Stromal cell of bone marrow (primary cell): ENCODE measurements around the gene PACSIN1.
"Not testable (repeated sequence)": the region's sequence is repeated elsewhere in the genome, so short reads cannot be mapped to it uniquely, and the experiment has no call there.

Experiments
- DNase-seq: peaks from one replicate; pipeline ENCODE4 v3.0.0-alpha.2; 2012; ENCODE audit warnings: low read depth

Gene PACSIN1

GRCh38 chr6:34485321-34486060 is 19.6 kb downstream of the PACSIN1 start:
- DNase-seq, result no peak

GRCh38 chr6:34486106-34486740 is 20.3 kb downstream of the PACSIN1 start:
- no peak for DNase-seq

GRCh38 chr6:34486886-34487285 is 21.0 kb downstream of the PACSIN1 start:
- not testable (repeated sequence) for DNase-seq

DNA sequence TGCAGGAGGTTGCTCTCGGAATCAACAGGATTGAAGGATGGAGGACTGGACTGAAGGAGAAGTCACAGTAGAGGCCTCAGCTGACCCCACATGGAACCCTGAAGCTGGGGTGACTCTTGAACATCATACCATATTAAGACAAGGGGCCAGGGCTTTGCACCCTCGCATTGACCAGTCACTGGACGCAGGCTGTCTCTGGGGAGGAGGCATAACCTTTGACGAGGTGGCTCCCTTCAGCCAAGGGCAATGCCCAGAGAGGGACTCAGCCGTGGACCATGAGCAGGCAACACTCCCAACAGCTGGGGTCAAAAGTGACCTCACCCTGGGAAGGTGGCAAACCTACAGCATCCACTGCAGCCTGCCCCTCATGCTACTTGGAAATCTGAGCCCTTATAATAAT is 21.7 kb downstream of the PACSIN1 start:
- DNase-seq, result no peak

- no peak for DNase-seq
Measured at GRCh38 chr6:34489207-34489805, 23.4 kb downstream of the PACSIN1 start.

GRCh38 chr6:34490390-34491090 is 24.7 kb downstream of the PACSIN1 start:
- no peak for DNase-seq

GRCh38 chr6:34491091-34491430 is 25.2 kb downstream of the PACSIN1 start:
- peak; percentile 19 for DNase-seq

- no peak for DNase-seq
Measured at GRCh38 chr6:34493344-34493743, 27.5 kb downstream of the PACSIN1 start.

DNA sequence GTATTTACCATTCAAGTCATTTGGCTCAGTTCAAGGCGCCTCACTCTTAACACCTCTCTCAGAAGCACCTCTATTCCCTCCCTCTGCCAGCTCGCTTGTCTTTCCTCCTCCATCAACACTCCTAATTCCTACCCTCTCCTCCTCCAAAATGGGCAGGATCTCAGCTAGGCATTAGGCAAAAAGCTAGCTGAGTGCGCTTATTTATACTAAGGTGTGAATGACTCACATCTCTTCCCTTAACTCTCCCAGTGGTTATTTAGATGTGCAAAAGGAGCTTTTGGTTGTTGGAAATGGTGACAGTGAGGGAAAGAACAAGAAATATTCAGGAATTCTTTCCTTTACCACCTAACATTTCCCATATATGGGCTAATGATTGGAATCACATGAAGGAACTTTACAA is 29.1 kb downstream of the PACSIN1 start:
- DNase-seq, result no peak

DNA sequence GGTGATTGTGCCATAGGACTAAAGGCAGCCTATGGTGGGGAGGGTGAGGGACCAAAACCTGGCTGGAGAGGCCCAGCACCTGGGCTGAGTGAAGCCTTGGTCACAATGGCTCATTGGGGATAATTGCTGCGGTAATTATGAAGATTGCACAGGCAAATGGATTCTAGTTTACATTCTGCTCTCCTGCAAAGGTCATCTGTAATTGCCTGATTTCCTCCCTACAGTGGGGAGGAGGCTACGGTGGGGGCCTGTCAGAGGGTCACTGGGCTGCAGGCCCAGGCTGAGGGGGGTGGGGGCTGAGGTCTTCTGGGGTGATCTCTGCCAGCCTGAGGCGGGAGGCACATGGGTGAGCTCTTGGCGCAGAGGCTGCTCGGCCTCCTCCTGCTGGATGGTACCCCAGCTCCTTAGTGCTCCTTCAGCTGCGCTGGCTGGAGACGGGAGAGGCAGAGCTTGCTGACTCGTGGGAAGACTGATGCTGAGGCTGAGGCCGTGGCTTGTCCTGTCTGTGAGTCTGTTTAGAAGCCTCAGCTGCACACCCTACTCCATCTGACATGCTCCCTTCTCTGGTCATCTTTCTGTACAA is 30.3 kb downstream of the PACSIN1 start:
- DNase-seq, result no peak

GRCh38 chr6:34497411-34497810 is 31.5 kb downstream of the PACSIN1 start:
- no peak for DNase-seq

- DNase-seq, result no peak
Measured at GRCh38 chr6:34506718-34507117, 40.8 kb downstream of the PACSIN1 start.

DNA sequence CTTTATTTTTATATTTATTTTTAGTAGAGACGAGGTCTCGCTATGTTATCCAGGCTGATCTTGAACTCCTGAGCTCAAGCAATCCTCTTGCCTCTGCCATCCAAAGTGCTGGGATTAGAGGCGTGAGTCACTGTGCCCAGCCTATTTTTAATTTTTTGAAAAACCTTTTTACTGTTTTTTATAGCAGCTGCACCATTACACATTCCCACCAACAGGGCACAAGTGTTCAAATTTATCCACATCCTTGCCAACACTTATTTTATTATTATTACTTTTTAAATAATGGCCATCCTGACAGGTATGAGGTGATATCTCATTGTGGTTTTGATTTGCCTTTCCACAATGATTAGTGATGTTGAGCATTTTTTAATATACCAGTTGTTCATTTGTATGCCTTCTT is 42.5 kb downstream of the PACSIN1 start:
- DNase-seq, result no peak

- DNase-seq, result no peak
Measured at GRCh38 chr6:34509782-34510181, 43.9 kb downstream of the PACSIN1 start.

- no peak for DNase-seq
Measured at GRCh38 chr6:34510299-34510698, 44.4 kb downstream of the PACSIN1 start.

DNA sequence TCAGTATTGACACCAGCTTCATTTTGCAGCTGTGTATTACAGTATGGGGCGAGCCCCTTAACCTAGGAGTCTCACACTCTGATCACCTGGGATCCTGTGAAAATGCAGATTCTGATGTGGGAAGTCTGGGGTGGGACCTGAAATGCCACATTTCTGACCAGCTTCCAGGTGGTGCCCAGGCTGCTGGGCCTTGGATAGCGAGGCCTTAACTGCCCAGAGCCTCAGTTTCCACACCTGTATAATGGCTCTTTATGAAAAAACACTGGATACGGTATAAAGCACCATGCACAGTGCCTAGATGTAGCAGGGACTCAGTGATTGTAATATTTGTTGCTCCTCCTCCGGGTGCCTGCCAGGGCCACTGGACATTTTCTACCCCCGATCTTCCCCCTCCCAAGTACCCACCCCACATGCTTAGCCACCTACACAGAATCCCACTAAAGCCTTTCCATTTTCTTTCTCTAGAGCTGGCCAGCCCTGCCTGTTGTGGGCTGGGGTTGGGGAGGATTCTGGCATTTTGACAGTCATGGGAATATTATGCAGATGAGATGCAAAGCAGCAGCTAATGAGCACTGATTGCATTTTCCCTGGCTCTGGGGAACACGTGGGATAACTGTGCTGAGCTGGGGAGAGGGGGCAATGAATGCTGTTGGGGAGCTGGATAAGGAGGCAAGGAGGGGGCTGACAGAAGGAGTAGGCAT is 45.5 kb downstream of the PACSIN1 start:
- DNase-seq, result no peak

DNA sequence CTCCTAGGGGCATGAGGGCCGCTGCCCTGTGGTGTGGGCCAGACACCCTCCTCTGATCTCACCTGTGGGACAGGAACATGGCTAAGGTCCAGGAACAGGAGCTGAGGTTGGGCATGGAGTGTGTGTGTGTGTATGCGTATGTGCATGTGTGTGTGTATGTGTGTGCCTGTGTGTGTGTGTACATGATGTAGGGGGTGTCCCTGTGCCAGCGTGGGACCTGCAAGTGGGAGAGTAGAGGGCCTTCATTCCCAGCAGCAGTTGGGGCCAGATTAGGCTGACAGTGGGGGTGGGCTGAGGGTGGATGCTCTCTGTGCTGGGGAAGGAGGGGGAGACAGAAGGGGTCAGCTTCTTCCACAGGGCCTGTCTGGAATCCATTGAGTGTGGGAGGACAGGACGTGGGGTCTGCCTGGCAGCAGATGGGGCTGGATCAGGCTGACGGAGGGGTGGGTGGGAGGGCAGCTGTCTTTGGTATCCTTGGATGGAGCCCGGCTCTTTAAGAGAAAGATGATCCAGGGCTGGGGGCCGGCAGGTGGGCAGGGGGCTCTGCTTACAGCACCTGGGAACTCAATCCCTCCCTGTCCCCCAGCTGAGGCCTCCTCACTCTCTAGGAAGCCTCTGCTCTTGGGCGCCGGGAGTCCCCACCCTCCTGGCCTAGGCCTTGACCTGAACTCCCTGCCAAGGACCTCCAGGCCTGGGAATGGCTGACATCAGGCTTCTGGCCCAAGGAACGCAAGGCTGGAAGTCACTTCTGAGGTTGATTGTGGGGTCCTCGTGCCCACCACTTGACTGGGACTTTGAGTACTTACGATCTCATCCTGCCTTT is 46.2 kb downstream of the PACSIN1 start:
- DNase-seq, result no peak

DNA sequence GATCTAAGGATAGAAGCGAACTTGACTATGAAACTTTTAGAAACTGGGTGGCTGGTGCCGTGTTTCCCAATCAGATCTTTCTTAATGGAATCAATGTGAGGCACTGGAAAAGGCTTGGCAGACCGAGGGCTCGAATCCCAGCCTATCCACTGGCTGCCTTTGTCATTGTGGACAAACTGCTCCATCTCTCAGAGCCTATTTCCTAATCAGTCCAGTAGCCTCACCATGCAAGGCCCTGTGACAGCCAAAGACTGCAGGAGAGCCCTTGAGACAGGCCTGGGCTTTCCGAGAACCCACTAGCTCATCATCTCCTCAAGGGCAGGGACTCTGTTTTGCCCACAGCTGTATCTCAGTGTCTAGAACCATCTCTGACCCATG is 46.9 kb downstream of the PACSIN1 start:
- no peak for DNase-seq

- no peak for DNase-seq
Measured at GRCh38 chr6:34513646-34514045, 47.8 kb downstream of the PACSIN1 start.

DNA sequence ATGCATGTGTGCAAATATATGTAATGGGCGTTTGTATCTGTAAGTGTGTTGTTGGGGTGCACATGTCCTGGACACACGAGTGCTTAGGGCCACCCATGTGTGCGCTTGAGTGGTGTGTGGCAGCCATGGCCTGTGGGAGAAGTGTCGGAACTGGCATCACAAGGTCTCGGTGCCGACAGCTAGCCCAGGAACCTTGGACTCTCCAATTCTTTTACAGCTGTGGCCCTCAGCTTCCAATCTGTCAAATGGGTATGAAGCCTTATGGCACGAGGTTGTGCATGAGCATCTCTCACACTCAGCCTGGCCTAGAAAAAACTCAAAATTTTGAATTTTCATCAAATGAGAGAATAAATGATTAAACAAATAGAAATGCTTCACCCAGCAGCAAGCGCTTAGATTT is 48.2 kb downstream of the PACSIN1 start:
- no peak for DNase-seq
